ENCODE data around the gene SAPCD2.
"Not testable (repeated sequence)": the region's sequence is repeated elsewhere in the genome, so short reads cannot be mapped to it uniquely, and the experiment has no call there.

Gene SAPCD2

DNA sequence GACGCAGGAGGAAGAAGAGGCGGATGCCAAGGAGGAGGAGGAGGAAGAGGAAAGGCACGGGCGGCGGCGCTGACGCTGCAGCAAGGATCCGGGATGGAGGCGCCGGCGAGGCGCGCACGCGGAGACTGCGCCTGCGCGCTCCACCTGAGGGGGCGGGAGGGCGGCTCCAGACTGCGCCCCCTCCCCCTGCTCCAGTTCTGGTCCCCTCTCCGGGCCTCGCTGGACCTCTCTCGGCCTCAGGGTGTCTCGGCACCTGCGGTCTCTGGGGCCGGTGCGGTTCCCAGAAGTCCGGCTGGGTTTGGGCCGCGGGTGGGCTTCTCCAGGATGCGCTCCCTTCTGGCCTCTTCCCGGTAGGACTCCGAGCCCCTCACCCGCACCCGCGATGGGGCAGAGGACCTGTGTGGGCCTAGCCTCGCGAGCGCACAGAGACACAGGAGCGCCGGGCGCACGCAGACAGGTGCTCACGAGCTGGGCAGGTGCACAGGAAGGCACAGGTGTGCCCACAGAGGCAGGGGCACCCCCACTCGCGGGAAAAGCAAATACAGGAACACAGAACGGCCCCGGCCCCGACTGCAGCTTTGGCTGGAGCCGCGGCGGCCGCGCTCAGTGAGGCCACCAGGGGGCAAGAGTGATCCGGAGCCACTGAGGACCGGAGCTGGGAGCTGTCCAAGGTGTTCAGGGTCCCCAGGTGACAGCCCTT is 24.1 kb downstream of the SAPCD2 start, which contains the start of gene NPDC1:
Gene NPDC1 (minus strand): TSS at position 90 of the 700 bp plus-strand sequence. CDS start 188 bp downstream, outside the sequence.
- DNase-seq: peak; percentile 71

DNA sequence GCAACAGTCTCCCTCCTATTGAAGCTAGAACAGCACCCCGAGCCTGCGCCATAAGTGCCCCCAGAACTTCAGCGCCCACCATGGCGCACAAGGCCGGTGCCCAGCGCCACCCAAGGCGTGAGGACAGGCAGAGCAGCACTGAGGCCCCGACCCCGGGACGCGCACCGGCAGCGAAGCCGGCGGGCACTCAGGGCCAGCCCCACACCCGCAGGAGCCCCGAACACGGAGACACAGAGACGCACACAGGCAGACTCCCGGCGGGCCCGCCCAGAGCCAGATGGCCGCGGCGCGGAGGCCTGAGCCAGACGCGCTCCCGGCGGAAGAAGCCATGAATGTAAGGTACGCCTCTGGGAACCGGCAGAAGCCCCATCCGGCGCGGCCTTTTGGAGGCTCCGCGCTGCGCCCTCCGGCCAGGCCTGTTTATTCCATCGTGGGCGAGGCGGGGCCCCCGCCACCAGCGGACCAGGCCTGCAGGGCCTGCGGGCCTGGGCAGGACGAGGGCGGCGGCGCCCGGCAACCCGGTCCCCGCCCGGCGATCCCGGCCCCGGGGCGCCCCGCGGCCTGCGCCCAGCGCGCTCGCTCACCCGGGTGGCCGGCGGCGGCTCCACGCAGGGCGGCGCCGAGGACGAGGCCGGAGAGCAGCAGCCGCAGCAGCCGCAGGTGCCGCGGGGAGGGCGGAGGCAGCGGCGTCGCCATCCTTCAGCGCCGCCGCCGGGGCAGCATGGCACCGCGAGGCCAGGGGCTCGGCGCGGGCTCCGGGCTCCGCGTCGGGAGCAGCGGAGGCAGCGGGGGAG is 24.9 kb downstream of the SAPCD2 start:
- DNase-seq: no peak

DNA sequence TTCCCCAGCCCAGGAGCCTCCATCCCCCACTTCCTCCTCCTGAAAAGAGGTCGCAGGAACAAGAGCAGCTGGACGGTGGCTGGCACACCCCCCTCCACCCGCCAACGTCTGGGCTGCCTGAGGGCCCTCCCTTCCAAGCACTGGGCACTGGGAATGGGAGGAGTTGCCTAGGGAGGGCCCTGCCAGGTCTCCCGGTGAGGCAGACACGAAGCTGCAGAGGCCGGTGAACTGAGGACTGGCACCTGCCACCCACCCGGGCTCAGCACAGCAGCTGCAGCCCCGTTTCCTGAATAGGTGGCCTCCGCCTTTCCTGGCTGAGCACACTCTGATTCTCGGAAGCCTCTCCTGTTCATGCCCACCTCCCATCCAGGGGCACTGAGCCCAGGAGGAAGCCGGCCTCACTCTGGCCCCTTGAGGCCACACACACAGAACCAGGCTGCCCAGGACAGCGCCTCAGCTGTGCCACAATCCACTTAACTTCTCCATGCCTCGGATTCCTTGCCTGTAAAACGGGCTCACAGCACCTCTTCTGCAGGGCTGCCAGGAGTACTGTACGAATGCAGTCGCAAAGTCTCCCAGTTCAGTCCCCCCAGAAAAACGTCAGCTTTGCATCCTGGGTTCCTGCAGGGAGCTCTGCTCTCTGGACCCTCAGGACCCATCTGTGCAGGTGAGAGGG is 25.7 kb downstream of the SAPCD2 start:
- no peak for DNase-seq

DNA sequence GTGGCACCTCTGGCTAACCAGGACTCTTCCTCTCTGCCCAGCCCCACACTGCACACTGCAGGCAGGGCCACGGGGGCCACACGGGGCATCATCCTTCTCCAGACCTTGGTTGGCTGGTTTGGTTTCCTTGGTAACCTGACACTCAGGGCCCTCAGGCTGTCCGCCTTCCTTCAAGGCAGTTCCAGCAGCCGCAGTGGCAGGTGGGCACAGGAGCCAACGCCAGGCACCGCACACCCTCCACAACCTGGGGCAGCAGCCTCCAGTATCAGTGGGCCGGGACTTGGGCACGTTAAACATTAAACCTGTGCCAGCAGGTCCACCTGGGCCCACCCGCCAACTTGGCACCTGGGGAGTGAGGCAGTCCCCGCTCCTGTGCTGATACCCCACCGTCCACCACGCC is 26.3 kb downstream of the SAPCD2 start:
- no peak for DNase-seq

DNA sequence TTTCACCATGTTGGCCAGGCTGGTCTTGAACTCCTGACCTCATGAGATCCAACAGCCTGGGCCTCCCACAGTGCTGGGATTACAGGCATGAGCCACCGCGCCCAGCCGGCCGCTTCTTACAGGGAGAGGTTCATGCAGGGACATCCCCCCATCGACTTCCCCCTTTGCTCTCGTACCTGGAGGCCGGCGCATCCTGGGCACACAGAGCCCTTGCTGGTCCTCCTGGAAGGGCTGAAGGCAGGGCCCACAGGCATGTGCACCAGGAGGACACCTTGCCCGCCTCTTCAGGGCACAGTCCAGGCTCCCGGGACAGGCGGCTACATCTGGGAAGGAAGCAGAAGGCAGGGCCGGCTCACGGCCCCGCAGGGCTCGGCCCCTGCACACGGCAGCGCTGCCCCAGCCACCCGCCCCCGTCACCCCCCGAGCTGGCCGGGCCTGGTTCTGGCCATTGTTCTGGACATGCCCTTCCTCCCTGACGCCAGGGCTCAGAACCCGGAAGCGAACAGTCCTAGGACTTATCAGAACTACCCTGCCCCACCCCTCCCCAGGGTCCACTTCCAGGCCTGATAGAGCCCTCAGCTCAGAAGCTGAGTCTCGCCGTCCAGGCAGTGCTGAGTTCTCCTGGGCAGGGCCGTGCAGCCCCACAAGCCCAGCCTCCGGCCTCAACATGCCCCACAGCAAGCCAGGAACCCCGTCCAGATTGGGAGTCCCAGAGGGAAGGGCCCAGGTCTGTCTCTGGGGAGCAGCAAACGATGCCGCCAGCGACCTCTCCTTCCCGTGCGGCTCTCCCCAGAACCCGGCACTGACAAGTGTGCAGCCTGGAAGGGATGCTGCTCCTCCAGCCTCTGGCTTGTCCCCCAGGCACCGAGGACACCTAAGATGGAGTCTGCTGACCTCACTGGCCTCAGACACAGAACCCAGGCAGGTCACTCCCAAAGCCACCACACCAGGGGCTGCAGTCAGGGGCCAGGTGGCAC is 27.3 kb downstream of the SAPCD2 start:
- no peak for DNase-seq

DNA sequence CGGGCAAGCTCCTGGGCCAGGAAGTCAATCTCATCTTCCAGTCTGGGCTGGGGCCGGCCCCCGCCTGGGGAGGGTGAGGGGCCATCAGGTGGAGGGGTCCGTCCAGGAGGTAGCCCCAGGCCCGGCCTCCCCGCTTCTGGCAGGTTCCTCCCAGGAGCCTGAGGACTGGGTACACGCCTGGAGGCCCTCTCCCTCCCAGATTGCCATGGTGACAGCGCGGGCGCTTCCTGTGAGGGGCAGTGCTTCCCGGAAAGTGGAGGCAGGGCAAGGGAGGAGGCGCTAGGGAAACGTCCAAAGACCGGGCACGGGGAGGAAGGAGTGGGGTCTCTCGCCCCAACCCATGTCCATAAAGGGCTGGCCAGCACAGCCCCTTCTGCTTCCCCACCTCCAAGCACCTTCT is 29.2 kb downstream of the SAPCD2 start:
- no peak for DNase-seq

DNA sequence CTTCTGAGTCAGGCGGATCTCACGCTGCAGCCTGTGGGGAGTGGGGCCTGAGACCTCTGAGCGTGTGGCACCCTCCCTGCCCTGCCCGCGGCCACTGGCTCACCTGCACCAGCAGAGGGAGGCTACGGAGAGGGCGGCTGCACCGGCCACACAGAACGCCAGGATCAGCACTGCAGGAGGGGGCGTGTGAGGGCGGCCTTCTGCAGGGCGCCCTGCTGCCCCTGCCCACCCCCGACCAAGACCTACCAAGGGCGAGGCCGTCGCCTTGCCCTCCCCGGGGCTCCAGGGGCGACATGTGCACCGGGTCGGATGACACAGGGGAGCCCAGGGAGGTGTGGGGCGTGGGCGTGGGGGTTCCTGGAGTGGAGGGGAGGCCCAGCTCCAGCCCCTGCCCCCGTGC is 29.8 kb downstream of the SAPCD2 start:
- no peak for DNase-seq

DNA sequence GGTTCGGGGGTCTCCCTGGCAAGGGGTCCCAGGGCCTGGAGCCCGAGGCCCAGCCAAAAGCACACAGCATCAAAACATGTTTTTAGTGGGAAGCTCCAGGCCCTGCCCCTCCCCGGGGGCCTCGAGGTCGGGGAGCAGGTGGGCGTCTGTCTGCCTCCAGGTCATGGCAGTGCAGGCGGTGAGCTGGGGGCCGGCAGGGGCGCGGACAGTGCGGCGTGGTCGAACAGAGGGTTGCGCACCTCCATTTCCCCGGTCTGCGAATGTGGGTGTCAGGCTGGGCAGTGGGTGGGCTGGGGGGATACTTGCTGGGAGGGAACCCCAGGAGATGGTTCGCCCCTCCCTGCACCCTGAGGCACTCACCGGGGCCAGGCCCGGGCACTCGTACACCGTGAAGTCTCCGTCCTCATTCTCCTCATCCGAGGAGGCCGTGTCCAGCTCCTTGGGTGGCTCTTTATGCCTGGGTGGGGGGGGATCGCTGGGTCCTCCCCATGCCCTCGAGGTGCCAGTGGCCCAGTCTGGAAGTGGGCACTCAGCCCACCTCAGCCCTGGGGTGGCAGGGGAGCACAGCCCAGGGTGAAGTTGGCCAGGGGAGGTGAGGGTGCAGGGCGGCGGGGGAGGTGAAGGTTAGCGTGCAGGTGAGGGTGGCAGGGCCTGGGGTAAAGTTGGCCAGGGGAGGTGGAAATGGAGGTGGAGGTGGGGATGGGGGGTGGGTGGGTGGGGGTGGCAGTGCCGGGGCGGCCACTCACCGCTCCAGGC is 30.6 kb downstream of the SAPCD2 start:
- DNase-seq: no peak

DNA sequence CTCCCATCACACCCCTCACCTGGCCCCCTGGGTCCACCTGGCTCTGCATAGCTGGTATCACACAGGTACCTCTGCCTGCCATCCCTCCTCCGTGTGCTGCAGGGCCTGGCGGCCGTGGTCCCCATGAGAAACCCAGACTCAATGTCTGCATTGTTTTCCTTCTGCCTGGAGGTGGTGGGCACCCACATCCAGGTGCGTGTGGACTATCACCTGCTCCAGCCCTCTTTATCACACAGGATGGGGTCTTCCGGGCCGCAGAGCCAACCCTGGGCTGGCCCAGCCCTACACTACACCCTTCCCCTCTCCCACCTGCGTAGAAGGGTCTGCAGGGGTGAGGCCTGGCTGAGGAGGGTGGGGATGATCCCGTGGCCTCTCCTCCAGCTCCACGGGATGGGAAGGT is 31.4 kb downstream of the SAPCD2 start:
- DNase-seq: no peak

DNA sequence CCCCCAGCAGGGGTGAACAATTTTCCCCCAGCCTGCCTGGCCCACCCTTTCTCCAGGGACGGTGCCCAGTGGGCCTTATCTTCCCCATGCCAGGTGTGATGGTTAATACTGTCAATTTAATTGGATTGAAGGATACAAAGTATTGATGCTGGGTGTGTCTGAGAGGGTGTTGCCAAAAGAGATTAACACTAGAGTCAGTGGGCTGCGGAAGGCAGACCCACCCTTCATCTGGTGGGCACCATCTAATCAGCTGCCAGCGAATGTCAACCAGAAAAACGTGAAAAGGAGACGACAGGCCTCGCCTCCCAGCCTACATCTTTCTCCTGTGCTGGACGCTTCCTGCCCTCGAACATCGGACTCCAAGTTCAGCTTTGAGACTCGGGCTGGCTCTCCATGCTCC is 32.9 kb downstream of the SAPCD2 start:
- DNase-seq: no peak

DNA sequence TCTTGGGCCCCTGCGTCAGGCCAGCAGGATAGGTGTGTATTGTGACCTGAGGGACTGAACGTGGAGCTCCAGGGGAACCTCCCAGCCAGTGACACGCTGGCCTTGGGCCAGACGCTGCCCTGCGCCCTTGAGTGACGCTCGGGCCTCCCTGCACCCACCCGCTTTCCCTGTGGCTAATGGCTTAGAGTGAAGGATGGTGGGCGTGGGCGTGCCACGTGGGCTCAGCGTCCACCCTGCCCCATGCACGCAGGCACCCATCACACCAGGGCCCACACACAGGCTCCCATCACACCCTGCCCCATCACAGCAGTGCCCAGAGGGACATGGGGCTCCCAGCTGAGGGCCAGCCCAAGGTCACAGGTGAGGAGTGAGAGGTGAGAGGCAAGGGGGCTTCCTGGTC is 33.3 kb downstream of the SAPCD2 start:
- no peak for DNase-seq

DNA sequence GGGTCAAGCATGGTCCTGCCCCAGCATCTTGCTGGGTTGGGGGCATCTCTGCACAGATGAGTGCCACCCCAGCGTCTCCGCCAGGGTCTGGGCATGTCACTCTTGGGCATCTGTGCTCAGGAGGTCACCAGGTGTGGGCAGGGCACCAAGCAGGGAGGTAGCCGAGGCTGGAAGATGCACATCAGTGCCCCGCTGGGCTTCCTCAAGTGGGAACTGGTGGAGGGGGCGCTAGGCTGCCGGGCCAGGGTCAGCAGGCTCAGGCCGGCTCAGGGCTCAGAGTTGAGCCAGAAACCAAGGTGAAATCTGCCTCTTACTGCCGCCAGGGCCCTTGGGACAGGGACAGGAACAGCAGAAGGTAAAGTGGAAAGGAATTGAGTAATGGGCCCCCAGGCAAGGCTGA is 34.4 kb downstream of the SAPCD2 start:
- DNase-seq: no peak

DNA sequence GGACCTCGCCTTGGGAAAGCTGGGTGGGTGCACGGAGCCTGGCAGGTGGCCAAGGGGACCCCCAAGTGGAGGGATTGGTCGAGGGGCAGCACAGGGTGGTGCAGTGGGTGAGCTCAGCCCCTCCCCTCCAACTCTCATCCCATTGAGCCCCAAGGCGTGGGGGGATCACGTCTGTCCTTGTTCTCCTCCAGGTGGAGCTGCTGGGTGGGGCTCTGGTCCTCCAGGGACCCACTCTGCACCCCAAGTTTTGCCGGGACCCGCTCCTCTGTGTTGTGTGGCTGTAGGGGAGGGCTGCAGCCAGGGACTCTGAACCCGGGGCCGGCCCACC is 34.9 kb downstream of the SAPCD2 start:
- no peak for DNase-seq

DNA sequence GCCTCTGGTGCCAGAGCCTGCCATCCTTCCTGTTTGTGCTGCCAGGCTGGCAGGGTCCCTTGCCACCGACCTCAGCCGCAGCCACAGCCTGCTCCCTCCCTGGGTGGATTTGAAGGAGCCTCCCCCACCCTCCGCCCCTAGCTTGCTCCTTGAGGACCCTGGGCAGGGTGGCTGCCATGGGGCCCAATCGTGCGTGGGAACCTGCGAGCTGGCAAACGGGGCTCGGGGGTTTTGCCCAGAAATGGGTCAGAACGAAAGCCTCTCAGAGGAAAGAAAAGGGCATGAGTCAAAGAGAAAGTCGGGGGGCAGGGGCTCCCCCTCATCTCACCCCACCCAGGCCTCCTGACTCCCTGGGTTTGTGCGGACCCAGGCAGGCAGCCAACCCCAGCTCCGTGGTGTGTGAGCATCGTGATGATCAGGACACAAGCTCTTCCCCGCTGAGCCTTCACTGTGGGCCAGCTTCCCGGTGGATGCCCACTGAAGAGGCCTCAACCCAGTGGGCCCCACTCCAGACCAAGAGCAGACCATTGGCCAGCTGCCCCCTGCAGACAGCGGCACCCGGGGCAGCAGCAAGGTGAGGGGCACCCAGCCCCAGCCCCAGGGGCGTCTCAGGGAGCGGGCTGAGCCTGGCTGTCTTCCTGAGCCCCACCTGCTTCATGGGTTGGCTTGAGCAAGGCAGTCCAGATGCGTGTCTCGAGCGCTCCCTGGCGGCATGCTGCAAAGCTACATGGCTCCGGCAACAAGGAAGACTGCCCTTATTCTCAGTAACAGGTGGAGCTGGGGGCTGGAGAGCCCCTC is 35.4 kb downstream of the SAPCD2 start:
- peak; percentile 81 for DNase-seq

DNA sequence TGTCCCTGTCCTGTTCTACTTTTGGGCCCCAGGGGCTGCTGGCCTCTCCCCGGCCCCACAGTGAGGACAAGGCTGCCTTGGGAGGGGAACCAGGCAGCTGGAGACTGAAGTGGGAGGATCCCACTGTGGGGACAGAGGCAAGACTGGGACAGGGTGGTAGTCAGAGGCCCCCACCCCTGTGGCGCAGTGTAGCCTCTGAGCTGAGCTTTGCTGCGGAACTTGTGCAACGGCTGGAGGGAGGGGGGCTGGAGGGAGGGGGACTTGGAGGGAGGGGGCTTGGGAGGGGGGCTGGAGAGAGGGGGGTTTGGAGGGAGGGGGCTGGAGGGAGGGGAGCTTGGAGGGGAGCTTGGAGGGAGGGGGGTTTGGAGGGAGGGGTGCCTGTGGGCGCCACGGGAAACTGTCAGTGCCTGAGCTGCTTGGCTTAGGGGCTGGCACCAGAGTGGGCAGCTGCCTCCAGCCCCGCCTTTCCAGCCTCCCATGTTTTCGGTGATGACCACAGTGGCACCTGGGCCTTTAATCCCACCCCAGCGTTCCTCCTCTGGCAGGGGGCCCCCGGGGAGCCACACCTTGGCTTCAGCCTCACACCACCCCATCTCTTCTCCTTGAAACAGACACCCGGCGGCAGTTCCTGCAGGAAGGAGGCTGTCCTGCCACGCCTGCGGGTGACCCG is 36.2 kb downstream of the SAPCD2 start:
- no peak for DNase-seq

DNA sequence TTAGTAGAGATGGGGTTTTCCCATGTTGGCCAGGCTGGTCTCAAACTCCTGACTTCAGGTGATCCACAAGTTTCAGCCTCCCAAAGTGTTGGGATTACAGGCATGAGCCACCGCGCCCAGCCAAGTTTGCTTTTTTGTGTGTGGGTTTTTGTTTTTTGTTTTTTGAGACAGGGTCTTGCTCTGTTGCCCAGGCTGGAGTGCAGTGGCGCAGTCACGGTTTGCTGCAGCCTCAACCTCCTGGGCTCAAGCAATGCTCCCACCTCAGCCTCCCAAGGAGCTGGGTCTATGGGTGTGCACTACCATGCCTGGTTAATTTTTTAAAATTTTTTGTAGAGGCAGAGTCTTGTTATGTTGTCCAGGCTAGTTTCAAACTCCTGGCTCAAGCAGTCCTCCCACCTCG is 36.9 kb downstream of the SAPCD2 start:
- not testable (repeated sequence) for DNase-seq

DNA sequence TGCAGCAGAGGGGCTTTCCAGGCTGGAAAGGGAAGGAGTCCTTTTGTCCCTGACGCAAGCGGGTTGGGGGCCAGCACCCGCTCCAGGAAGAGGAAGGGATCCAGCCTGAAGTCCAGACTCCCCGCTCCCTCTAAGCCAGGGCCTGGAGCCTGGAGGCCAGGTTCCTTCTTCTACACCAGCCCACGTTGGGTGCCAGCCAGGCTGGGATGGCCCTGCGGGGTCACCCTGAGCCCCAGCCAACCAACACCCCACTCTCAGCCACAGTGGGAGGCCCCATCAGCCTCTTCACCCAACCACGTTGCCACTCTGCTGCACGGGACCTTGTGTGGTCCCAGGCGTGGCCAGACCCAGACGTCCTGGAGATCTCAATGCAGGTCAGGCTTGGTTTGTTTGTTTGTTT is 37.5 kb downstream of the SAPCD2 start:
- DNase-seq: peak; percentile 35

DNA sequence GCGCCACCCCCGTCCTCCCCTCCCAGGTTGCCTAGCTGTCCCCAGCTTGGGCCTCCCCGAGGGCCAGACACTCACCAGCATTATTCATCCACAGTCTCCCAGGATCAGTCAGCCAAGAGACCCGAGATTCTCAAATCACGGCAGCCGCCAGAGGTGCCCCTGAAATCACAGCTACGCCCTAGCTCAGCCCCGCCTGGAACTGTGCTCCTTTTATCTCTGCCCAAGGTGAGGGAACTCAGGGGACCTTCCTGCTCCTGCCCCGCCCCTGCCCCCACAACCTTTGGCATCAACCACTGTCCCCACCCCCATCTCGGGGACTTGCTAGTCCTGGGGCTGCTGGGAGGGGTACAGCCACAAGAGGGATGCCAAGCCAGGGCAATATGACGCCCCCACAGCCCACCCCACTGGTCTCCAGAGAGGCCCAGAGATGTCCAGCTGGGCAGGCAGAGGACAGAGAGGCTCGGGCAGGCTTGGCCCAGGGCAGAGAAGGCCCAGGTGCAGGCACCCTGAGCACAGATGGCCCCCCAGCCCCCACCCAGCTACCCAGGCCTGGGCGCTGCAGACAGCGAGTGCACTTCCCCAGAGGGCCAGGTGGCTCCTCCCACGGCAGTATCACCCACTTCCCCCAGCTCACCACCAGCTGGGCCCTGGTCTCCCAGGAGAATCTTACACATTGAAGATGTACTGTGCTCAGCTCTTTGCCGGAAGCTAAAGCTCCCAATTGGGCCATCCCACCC is 38.3 kb downstream of the SAPCD2 start, which contains the start of gene FUT7:
Gene FUT7 (minus strand): TSS at position 185 of the 737 bp plus-strand sequence. CDS start 97 bp downstream, at position 88.
- peak; percentile 35 for DNase-seq

Measured in central memory CD4-positive, alpha-beta T cell (primary cell).